ENCODE data around the gene NXF1. TPM values are rescaled to one million over a fixed set of nuclear protein-coding genes. Genes with fewer than 3 reads are reported as not detected.
A peak's percentile ranks its signal among the peaks of the same experiment; 100 is the strongest.

Gene NXF1
- total RNA-seq, 1 experiment from 2014 or later = 47.6 TPM

- no peak for TF ChIP-seq CTCF (IDR thresholded peaks at IDR 0.05; ENCODE audit: unreplicated experiment)
- intact Hi-C loops (cut with micrococcal nuclease) = no loop called here
- H3K4me3 Mint-ChIP-seq (ENCODE audit: unreplicated experiment) = peak within 1 kb of the TSS; percentile 81
- no peaks in the 10 kb centered on the region for H3K9me3 Mint-ChIP-seq (ENCODE audit: unreplicated experiment)
- peak; percentile 81 for DNase-seq (ENCODE audit: unreplicated experiment)
- ChIA-PET CTCF (interaction anchor here (0.6 to 1.3 kb wide), 3 partner anchors 10 to 140 kb away, joined by 4 to 5 read pairs (median 4); partner anchors contain the start of gene TEX54), POLR2A (interaction anchor here (0.7 to 8.2 kb wide), 26 partner anchors 14 to 191 kb away, joined by 3 to 163 read pairs (median 4); partner anchors contain the start of genes C11orf98, CSKMT, HNRNPUL2 and LBHD1)
- no peaks in the 10 kb centered on the region for H3K27me3 Mint-ChIP-seq (ENCODE audit: insufficient read depth, unreplicated experiment)
- H3K36me3 Mint-ChIP-seq (ENCODE audit: insufficient read depth, unreplicated experiment) = peaks cover 87% of the 10 kb centered on the region
- H3K4me1 Mint-ChIP-seq (ENCODE audit: insufficient read depth, unreplicated experiment) = peaks cover 15% of the 10 kb centered on the region
- BruUV-seq (replicated peaks) = no TSS peak
- peak within 1 kb of the TSS; percentile 35 for H3K27ac Mint-ChIP-seq (ENCODE audit: low read depth, unreplicated experiment)
Measured at GRCh38 chr11:62791501-62792201, 13.6 kb downstream of the NXF1 start, which contains the start of gene TMEM223. TMEM223 (minus strand) TSS chr11:62792006; CDS start chr11:62791994, 12 bp downstream.

GRCh38 chr11:62789576-62789975, 15.7 kb downstream of the NXF1 start:
- no peak for DNase-seq (ENCODE audit: unreplicated experiment)
- intact Hi-C loops (cut with micrococcal nuclease) = loop anchor here (5.0 kb wide), 1 partner anchor 93 kb away; the partner anchor contains the start of gene SLC3A2
- Mint-ChIP-seq H3K9me3 (ENCODE audit: unreplicated experiment) (no peaks in the 10 kb centered on the region), H3K27me3 (ENCODE audit: insufficient read depth, unreplicated experiment) (no peaks in the 10 kb centered on the region), H3K4me1 (ENCODE audit: insufficient read depth, unreplicated experiment) (peaks cover 15% of the 10 kb centered on the region), H3K4me3 (ENCODE audit: unreplicated experiment) (peak overlapping the region; percentile 90), H3K27ac (ENCODE audit: low read depth, unreplicated experiment) (peak overlapping the region; percentile 93), H3K36me3 (ENCODE audit: insufficient read depth, unreplicated experiment) (peaks cover 75% of the 10 kb centered on the region)
- no peak for TF ChIP-seq CTCF (IDR thresholded peaks at IDR 0.05; ENCODE audit: unreplicated experiment)
- ChIA-PET POLR2A (interaction anchor here (0.6 to 8.2 kb wide), 10 partner anchors 16 to 220 kb away, joined by 3 to 163 read pairs (median 50); partner anchors contain the start of genes LBHD1, NXF1, SLC3A2 and STX5), CTCF (interaction anchor here (0.7 to 4.7 kb wide), 10 partner anchors 14 to 408 kb away, joined by 3 to 47 read pairs (median 3); partner anchors contain the start of genes SLC3A2 and TEX54)
- BruUV-seq (replicated peaks) = no TSS peak

- H3K4me1 Mint-ChIP-seq (ENCODE audit: insufficient read depth, unreplicated experiment) = peaks cover 15% of the 10 kb centered on the region
- POLR2A ChIA-PET = interaction anchor here (0.7 to 8.2 kb wide), 11 partner anchors 13 to 117 kb away, joined by 3 to 163 read pairs (median 48); partner anchors contain the start of genes LBHD1, NXF1, SLC3A2 and STX5
- no TSS peak for BruUV-seq (replicated peaks)
- no peaks in the 10 kb centered on the region for H3K9me3 Mint-ChIP-seq (ENCODE audit: unreplicated experiment)
- H3K36me3 Mint-ChIP-seq (ENCODE audit: insufficient read depth, unreplicated experiment) = peaks cover 74% of the 10 kb centered on the region
- H3K27ac Mint-ChIP-seq (ENCODE audit: low read depth, unreplicated experiment) = peak overlapping the region; percentile 93
- H3K27me3 Mint-ChIP-seq (ENCODE audit: insufficient read depth, unreplicated experiment) = no peaks in the 10 kb centered on the region
- intact Hi-C loops (cut with micrococcal nuclease) = loop anchor here (5.0 kb wide), 1 partner anchor 93 kb away; the partner anchor contains the start of gene SLC3A2
- CTCF ChIA-PET = interaction anchor here (0.7 to 4.7 kb wide), 11 partner anchors 13 to 408 kb away, joined by 3 to 47 read pairs (median 4); partner anchors contain the start of genes AHNAK and TEX54
- no peak for TF ChIP-seq CTCF (IDR thresholded peaks at IDR 0.05; ENCODE audit: unreplicated experiment)
- DNase-seq (ENCODE audit: unreplicated experiment) = no peak
- H3K4me3 Mint-ChIP-seq (ENCODE audit: unreplicated experiment) = peak overlapping the region; percentile 90
Measured at GRCh38 chr11:62788991-62789390, 16.2 kb downstream of the NXF1 start.

Data from MCF 10A (cell line).